ENCODE data around the gene CABLES2.
A peak's percentile ranks its signal among the peaks of the same experiment; 100 is the strongest.

CABLES2 gene, protein sequence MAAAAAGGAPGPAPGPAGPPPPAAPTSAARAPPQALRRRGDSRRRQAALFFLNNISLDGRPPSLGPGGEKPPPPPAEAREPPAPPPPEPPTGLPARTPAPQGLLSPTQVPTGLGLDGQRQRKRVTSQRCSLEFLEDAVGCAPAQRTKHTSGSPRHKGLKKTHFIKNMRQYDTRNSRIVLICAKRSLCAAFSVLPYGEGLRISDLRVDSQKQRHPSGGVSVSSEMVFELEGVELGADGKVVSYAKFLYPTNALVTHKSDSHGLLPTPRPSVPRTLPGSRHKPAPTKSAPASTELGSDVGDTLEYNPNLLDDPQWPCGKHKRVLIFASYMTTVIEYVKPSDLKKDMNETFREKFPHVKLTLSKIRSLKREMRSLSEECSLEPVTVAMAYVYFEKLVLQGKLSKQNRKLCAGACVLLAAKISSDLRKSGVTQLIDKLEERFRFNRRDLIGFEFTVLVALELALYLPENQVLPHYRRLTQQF

DNA sequence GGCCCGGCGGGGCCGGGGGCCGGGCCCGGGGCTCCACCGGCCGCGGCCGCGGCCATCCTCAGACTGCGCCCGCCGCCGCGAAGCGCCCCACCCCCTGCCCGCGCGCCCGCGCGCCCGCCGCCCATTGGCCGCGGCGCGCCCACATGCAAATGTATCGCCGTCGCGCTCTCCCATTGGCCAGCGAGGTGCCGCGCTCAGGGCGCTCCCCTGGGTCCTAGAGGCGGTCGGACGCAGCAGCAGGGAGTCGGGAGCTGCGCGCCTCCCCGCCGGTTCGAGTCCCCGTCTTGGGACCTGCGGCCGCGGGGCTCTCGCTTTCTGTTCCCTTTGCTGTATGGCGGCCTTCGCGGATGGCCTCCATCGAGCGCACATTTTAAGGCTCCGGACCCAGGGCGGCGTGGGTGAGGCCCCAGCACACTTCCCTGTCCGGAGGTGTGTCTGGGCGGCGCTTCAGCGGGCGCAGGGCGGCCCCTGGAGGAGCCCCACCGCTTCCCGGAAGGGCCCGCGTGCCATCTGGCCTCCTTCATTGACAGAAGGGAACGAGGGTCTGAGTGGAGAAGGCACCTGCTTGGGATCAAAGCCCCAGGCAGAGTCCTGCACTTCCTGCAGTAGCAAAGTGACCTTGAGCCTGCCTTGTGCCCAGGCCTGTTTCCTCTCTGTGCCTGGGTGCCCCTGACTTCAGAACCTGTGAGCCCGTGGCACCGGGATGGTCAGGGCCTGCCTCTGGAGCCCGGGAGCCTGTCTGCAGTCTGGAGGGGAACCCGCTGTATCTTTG is at the start of gene CABLES2:
TSS of gene CABLES2 (minus strand) at position 65 of the 772 bp plus-strand sequence. CDS start at position 56, 9 bp downstream.
- H4K20me1 ChIP-seq (ENCODE audit: control insufficient read depth, insufficient read depth, low read depth, low read length), result no peaks in the 10 kb centered on the region
- H3K27ac ChIP-seq (ENCODE audit: low read depth, low read length), result peak within 1 kb of the TSS; percentile 76
- H3K4me1 ChIP-seq (ENCODE audit: control insufficient read depth, low read length), result peaks cover 35% of the 10 kb centered on the region

DNA sequence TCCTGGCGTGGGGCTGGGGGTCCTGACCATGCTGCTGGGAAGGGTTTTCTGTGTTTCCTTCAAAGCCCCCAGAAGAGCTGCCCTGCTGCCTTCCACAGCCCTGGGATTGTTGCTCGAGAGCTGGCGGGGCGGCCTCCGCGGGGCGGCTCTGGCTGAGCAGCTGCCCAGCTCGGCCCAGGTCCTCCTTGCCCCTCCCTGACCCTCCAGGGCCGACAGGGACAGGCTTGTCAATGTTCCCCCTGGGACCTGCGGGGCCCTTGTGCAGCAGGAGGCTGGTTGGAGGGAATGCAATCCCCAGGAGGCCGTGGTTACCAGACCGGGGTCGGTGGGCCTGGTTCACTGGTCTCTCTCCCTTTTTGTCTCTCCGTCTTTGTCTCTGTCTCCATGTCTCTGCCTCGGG is 48.8 kb upstream of the CABLES2 start:
- Histone ChIP-seq H3K4me1 (ENCODE audit: control insufficient read depth, low read length) (no peaks in the 10 kb centered on the region), H3K79me2 (ENCODE audit: control insufficient read depth, low read length) (no peaks in the 10 kb centered on the region), H3K27me3 (ENCODE audit: control insufficient read depth, low read length) (no peaks in the 10 kb centered on the region), H3F3A (ENCODE audit: control insufficient read depth, insufficient read depth) (no peaks in the 10 kb centered on the region), H3K27ac (ENCODE audit: low read depth, low read length) (no peak overlapping the region), H4K20me1 (ENCODE audit: control insufficient read depth, insufficient read depth, low read depth, low read length) (no peaks in the 10 kb centered on the region), H3K4me2 (ENCODE audit: low read length) (no peak overlapping the region), H3K9me3 (ENCODE audit: control insufficient read depth, insufficient read depth, low read length) (no peaks in the 10 kb centered on the region), H3K4me3 (ENCODE audit: low read length) (no peak overlapping the region), H3K36me3 (ENCODE audit: control insufficient read depth, low read length) (no peaks in the 10 kb centered on the region), H3K9me2 (replicated peaks; ENCODE audit: control insufficient read depth, low read length) (no peaks in the 10 kb centered on the region)
- TF ChIP-seq, protein P1, sequence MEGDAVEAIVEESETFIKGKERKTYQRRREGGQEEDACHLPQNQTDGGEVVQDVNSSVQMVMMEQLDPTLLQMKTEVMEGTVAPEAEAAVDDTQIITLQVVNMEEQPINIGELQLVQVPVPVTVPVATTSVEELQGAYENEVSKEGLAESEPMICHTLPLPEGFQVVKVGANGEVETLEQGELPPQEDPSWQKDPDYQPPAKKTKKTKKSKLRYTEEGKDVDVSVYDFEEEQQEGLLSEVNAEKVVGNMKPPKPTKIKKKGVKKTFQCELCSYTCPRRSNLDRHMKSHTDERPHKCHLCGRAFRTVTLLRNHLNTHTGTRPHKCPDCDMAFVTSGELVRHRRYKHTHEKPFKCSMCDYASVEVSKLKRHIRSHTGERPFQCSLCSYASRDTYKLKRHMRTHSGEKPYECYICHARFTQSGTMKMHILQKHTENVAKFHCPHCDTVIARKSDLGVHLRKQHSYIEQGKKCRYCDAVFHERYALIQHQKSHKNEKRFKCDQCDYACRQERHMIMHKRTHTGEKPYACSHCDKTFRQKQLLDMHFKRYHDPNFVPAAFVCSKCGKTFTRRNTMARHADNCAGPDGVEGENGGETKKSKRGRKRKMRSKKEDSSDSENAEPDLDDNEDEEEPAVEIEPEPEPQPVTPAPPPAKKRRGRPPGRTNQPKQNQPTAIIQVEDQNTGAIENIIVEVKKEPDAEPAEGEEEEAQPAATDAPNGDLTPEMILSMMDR (IDR thresholded peaks at IDR 0.05; ENCODE audit: low read depth, low read length, poor library complexity, severe bottlenecking), result no peak
- no peak for TF ChIP-seq EZH2phosphoT487 (IDR thresholded peaks at IDR 0.05; ENCODE audit: borderline replicate concordance, low read length)

More for the DNA sequence above, at the start of gene CABLES2:
- Histone ChIP-seq H3F3A (ENCODE audit: control insufficient read depth, insufficient read depth) (no peaks in the 10 kb centered on the region), H3K79me2 (ENCODE audit: control insufficient read depth, low read length) (peaks cover 43% of the 10 kb centered on the region), H3K4me2 (ENCODE audit: low read length) (peak within 1 kb of the TSS; percentile 81), H3K9me3 (ENCODE audit: control insufficient read depth, insufficient read depth, low read length) (no peaks in the 10 kb centered on the region), H3K36me3 (ENCODE audit: control insufficient read depth, low read length) (peaks cover 11% of the 10 kb centered on the region), H3K4me3 (ENCODE audit: low read length) (peak within 1 kb of the TSS; percentile 80), H3K9me2 (replicated peaks; ENCODE audit: control insufficient read depth, low read length) (no peaks in the 10 kb centered on the region), H3K27me3 (ENCODE audit: control insufficient read depth, low read length) (no peaks in the 10 kb centered on the region)
- TF ChIP-seq, protein P1 (IDR thresholded peaks at IDR 0.05; ENCODE audit: low read depth, low read length, poor library complexity, severe bottlenecking), result peak; percentile 22
- TF ChIP-seq EZH2phosphoT487 (IDR thresholded peaks at IDR 0.05; ENCODE audit: borderline replicate concordance, low read length), result no peak

DNA sequence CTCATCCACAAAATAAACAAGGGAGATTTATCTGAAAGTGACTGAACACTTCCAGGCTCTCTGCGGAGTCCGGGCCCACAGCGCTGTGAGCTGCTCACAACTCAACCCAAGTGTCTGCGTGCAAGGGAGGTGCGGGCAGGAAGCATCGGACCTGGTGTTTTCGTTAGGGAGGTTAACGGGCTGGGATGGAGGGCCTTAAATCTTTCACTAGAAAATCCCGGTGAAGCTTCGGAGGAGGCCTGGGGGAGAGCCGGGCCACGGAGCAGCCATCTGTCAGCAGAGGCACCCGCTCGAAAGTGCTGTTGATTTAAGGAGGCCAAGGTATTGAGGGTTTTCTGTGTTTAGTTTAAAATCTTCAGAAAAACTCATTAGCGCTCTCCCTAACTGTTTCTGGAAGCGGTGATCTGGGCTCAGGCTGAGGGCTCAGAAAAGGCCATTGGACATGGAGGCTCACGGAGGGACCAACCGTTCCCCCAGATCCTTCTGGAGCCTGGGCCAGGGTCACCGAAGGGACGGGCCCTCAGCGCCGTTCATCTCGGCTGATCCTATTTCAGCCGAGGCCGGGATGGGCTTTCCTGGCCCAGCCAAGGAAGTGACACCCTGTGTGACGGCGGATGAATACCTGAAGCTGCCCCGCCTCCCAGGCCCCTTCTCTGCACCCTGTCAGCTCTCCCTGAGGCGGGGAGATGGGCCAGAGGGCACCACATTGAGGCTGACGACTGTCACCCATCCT is 48.0 kb upstream of the CABLES2 start:
- Histone ChIP-seq H3K4me3 (ENCODE audit: low read length) (no peak overlapping the region), H3K9me3 (ENCODE audit: control insufficient read depth, insufficient read depth, low read length) (no peaks in the 10 kb centered on the region), H3F3A (ENCODE audit: control insufficient read depth, insufficient read depth) (no peaks in the 10 kb centered on the region), H3K36me3 (ENCODE audit: control insufficient read depth, low read length) (no peaks in the 10 kb centered on the region), H3K4me2 (ENCODE audit: low read length) (no peak overlapping the region), H3K79me2 (ENCODE audit: control insufficient read depth, low read length) (no peaks in the 10 kb centered on the region), H3K27ac (ENCODE audit: low read depth, low read length) (no peak overlapping the region), H3K27me3 (ENCODE audit: control insufficient read depth, low read length) (no peaks in the 10 kb centered on the region), H3K4me1 (ENCODE audit: control insufficient read depth, low read length) (no peaks in the 10 kb centered on the region), H3K9me2 (replicated peaks; ENCODE audit: control insufficient read depth, low read length) (no peaks in the 10 kb centered on the region), H4K20me1 (ENCODE audit: control insufficient read depth, insufficient read depth, low read depth, low read length) (no peaks in the 10 kb centered on the region)
- TF ChIP-seq, protein P1 (IDR thresholded peaks at IDR 0.05; ENCODE audit: low read depth, low read length, poor library complexity, severe bottlenecking), result no peak
- no peak for TF ChIP-seq EZH2phosphoT487 (IDR thresholded peaks at IDR 0.05; ENCODE audit: borderline replicate concordance, low read length)
